GM18526 (cell line): ENCODE data around the gene UVSSA.

Experiments
- POLR2A ChIP-seq: IDR thresholded peaks from 3 replicates; pipeline ENCODE4 v1.6.1; 2011; ENCODE audit not compliant: insufficient read length; ENCODE audit errors: extremely low read depth

The UVSSA gene

DNA sequence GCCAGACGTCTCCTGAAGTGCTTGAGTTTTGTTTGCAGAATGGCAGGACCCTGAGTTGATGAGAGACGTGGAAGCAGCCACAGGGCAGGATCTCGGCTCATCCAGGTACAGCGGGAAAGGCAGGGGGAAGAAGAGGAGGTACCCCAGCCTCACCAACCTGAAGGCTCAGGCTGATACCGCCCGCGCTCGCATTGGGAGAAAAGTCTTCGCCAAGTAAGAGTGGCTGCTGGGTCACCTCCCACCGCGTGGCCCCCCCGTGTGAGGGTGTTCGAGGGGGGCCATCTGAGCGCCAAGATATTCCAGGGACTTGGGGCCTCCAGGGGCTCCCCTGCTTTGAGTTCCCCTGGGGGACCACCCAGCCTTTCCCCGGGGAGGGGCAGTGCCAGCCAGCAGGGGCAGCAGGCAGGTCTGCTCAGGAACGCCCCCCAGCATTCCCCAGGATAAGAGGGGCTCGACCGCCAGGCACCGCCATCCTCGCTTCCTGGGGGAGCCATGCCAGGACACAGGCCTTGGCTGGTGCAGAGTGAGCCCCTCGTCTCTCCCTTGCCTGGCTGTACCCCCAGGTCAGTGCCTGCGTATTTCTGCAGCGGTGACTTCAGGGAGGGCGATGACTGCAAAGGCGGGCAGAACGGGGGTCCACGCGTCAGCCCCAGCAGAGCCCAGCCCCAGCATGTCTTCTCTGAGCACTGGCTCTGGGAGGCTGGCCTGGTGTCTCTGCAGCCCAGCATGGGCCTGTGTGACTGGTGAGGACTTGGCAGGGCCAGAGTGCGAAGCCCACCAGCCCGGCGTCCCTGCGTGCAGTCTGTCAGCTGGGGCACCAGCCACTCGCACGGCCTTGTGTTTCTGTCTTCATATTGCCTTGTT is 37.0 kb downstream of the UVSSA start:
- TF ChIP-seq POLR2A: no peak

DNA sequence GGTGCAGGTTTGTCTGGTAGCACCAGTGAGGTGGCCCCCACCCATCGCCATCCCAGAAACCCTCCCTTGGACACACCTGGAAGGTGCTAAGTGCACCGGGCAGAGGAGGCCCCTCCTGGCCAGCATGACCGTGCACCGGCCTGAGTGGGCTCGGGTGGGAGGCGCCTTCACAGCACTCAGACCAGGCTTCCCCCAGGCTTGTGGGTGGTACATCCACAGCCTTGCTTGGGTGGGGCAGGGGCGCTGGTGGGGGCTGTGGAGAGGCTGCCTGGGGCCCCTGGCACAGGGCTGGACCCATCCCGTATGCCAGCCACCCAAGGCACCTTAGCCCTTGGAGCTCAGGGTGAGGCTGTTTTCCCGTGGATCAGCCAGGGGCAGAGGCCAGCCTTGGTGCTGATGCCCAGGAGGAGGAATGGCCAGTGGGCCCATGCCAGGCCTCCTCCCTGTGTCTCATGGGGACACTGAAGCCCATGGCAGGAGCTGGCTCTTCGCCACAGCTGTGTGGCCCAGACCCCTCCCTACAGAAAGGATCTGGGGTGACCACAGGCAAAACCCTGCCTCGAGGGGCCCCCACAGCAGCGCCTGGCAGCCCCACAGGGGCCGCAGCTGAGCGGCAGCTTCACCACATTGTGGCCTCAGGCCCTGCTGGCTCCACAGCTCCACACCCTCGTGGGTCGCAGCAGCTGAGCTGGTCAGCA is 37.8 kb downstream of the UVSSA start:
- no peak for TF ChIP-seq POLR2A

DNA sequence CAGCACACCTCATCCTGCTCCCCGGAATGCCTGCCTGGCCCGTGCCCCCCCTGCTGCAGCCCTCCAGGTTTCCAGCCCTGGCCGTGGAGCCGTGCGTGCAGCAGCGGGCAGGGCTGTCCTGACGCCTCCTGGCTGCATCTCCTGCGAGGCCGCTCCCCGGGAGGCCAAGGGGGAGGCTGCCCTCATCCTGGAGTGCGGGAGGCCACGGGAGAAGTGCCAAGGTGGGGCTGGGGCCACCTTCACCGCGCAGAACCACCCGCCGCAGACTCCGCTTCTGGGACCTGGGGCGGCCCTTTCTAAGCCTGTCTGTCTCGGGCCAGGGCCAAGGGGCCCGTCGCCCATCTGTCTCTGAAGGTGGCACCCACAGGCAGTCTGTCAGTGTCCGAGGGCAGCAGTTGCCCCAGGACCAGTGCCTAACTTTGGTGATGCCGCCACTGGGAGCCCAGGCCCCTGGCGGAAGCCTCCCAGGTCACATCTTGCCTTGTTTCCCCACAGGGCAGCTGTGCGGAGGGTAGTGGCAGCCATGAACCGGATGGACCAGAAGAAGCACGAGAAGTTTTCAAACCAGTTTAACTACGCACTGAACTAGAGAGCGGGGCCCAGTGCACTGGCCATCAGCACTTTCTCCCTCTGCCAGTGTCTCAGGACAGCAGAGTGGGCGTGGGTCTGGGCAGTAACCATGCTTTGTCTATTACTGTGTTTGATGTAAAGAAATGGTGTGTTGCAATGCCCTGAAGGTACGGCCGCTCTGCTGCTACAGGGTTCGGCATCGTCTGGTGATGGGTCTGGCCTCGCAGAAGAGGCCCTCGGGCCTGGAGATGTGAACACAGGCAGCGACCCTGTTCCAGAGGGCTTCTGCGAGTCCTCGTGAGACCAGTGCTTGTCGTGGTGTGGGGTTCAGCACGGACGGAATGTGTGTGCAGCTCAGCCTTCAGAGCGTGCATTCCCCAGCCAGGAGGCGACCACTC is 38.6 kb downstream of the UVSSA start:
- TF ChIP-seq POLR2A: no peak

- no peak for TF ChIP-seq POLR2A
Observed at GRCh38 chr4:1393866-1394265, 46.9 kb downstream of the UVSSA start.

- no peak for TF ChIP-seq POLR2A
Observed at GRCh38 chr4:1395941-1396805, 49.2 kb downstream of the UVSSA start.

GRCh38 chr4:1396806-1397455 is 49.9 kb downstream of the UVSSA start:
- no peak for TF ChIP-seq POLR2A

GRCh38 chr4:1398681-1399507 is 51.9 kb downstream of the UVSSA start:
- TF ChIP-seq POLR2A: no peak

DNA sequence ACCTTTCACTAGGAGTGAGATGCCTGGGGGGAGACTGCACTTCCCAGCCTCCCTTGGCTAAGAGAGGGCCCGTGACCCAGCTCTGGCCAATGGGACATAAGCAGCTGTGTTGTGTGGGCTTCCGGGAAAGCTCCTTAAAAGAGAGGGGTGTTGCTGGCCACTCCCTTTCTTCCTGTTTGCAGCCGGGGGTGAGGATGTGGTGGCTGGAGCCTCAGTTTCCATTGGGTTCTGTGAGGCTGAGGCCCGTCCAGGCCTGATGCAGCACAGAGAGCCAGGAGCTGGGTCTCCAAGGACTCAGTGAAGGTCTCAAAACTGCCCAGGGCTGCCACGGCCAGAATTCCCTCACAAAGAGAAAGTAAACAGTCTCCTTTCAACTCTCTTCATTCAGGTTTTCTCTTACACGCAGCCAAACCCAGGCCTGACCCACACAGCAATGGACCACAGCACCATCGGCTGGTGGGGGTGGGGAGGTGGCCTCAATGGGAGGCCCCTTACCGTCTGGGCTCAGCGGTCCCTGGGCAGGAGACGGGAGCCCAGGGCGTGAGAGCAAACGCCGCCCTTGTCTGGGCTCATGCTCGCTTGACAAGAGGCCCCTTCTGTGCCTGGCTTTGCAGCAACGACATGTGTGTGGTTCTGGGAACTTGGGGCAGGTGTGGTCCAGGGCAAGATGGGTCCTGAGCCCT is 52.6 kb downstream of the UVSSA start:
- TF ChIP-seq POLR2A: no peak

DNA sequence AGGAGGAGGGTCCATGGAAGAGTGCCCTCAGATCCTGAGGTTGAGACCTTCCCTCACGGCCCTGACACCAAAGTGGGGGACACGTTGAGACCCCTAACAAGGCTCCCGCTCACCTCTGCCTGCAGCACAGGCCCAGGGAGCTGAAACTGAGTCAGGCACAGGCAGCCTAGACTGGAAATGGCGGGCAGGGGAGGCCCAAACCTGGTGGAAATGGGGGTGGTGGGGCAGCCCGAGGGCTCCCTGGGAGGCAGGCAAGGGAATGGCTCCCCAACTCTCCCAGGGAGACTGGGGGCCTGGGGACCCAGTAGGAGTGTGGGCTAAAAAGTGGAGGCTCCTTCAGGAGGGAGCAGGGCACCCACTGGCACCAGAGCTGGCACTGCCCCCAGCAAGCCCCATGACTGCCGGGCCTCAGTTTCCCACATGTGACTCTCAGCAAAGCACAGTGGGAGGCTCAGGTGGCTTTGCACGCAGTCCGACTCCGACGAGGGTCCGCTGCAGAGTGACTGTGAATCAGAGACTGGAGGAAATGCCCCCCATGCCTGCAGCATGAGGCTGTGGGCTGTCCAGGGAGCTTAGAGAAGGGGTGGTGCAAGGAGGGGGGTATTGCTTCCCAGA is 53.3 kb downstream of the UVSSA start:
- TF ChIP-seq POLR2A: no peak

- TF ChIP-seq POLR2A: no peak
Observed at GRCh38 chr4:1400831-1401408, 53.9 kb downstream of the UVSSA start.

DNA sequence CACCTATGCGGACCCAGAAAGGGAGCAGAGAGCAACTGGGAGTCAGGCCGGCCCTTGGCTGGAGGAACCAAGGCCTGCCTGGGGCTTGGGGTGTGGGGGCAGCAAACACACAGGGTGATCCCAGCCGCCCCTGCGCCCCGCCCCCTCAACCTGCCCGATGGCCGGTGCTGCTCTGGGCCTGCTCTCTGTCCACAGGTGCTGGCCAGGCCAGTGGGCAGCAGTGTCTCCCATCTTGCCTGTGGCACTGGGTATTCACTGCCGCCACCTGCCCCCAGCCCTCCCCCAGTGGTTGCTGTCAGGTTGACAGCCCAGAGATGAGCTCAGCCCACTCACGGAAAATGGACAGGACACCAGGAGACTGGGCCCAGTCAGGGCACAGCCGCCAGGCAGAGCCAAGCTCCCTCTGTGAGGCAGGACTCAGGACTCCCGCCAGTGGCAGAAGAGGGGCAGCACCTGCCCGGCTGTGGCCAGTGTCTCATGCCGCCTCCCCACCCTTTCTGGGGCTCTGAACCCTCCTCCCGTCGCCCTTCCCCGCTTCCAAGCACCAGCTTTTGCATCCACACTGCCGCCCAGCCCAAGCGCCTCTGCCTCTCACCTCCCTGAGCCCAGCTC is 54.5 kb downstream of the UVSSA start:
- no peak for TF ChIP-seq POLR2A
